DOHH2 (cell line): ENCODE data around the gene SPACA7.

Source experiments
- H3F3A ChIP-seq: fragments of 200-600 bp; sonication (generic), shearing (Covaris generic); 2 replicates; pipeline ENCODE4 v1.6.0; 2016; ENCODE audit warnings: antibody characterized with exemption, mild to moderate bottlenecking; ENCODE audit not compliant: control insufficient read depth, insufficient read depth
- H3K27ac ChIP-seq: fragments of 200-600 bp; sonication (generic); 2 replicates; pipeline ENCODE4 v1.5.1; 2014; ENCODE audit warnings: low read depth, mild to moderate bottlenecking, low read length, moderate library complexity
- H3K27me3 ChIP-seq: fragments of 200-600 bp; sonication (generic); 2 replicates; pipeline ENCODE4 v1.6.1; 2014; ENCODE audit warnings: mild to moderate bottlenecking, low read length, mixed read lengths; ENCODE audit not compliant: control insufficient read depth
- H3K36me3 ChIP-seq: fragments of 200-600 bp; sonication (generic); 2 replicates; pipeline ENCODE4 v1.6.1; 2014; ENCODE audit warnings: mild to moderate bottlenecking, low read length, moderate library complexity, mixed read lengths; ENCODE audit not compliant: control insufficient read depth
- H3K4me1 ChIP-seq: fragments of 200-600 bp; sonication (generic); 2 replicates; pipeline ENCODE4 v1.6.1; 2014; ENCODE audit warnings: mild to moderate bottlenecking, low read length, mixed read lengths; ENCODE audit not compliant: control insufficient read depth
- H3K4me2 ChIP-seq: fragments of 200-600 bp; sonication (generic); 2 replicates; pipeline ENCODE4 v1.6.0; 2014; ENCODE audit warnings: mild to moderate bottlenecking, low read length, moderate library complexity
- H3K4me3 ChIP-seq: fragments of 200-600 bp; sonication (generic); 2 replicates; pipeline ENCODE4 v1.5.1; 2014; ENCODE audit warnings: mild to moderate bottlenecking, low read length, mixed read lengths
- H3K79me2 ChIP-seq: fragments of 200-600 bp; sonication (generic); 2 replicates; pipeline ENCODE4 v1.6.1; 2014; ENCODE audit warnings: mild to moderate bottlenecking, low read length, mixed read lengths; ENCODE audit not compliant: control insufficient read depth
- H3K9me2 ChIP-seq: fragments of 200-600 bp; sonication (generic); replicated peaks from 2 replicates; pipeline ENCODE4 v1.6.1; 2014; ENCODE audit warnings: mild to moderate bottlenecking, low read length, mixed read lengths; ENCODE audit not compliant: control insufficient read depth
- H3K9me3 ChIP-seq: fragments of 200-600 bp; sonication (generic); 2 replicates; pipeline ENCODE4 v1.6.1; 2014; ENCODE audit warnings: antibody characterized with exemption, low read length, mixed read lengths; ENCODE audit not compliant: control insufficient read depth, insufficient read depth
- H4K20me1 ChIP-seq: fragments of 200-600 bp; sonication (generic); 2 replicates; pipeline ENCODE4 v1.6.0; 2014; ENCODE audit warnings: low read depth, mild to moderate bottlenecking, antibody characterized with exemption, low read length, moderate library complexity; ENCODE audit not compliant: control insufficient read depth, insufficient read depth
- CTCF ChIP-seq: fragments of 200-600 bp; sonication (generic); IDR thresholded peaks from one replicate; pipeline ENCODE4 v1.5.1; 2014; ENCODE audit warnings: antibody characterized with exemption, mild to moderate bottlenecking, low read depth, low read length; ENCODE audit not compliant: poor library complexity, severe bottlenecking
- EZH2phosphoT487 ChIP-seq: fragments of 200-600 bp; sonication (generic); IDR thresholded peaks from 2 replicates; pipeline ENCODE4 v1.6.1; 2017; ENCODE audit warnings: borderline replicate concordance, mild to moderate bottlenecking, antibody characterized with exemption, low read length, moderate library complexity, mixed read lengths

SPACA7 gene

GRCh38 chr13:112330066-112330465 is 46.1 kb upstream of the SPACA7 start:
- H3K79me2 ChIP-seq, result no peaks in the 10 kb centered on the region
- no peak overlapping the region for H3K4me2 ChIP-seq
- H4K20me1 ChIP-seq, result no peaks in the 10 kb centered on the region
- TF ChIP-seq CTCF (no peak), EZH2phosphoT487 (no peak)
- no peaks in the 10 kb centered on the region for H3K4me1 ChIP-seq
- no peaks in the 10 kb centered on the region for H3K27me3 ChIP-seq
- H3K36me3 ChIP-seq, result no peaks in the 10 kb centered on the region
- no peaks in the 10 kb centered on the region for H3K9me3 ChIP-seq
- H3K4me3 ChIP-seq, result no peak overlapping the region
- H3K27ac ChIP-seq, result no peak overlapping the region
- H3F3A ChIP-seq, result no peaks in the 10 kb centered on the region
- H3K9me2 ChIP-seq, result no peaks in the 10 kb centered on the region

- TF ChIP-seq EZH2phosphoT487, result no peak
- TF ChIP-seq CTCF, result no peak
- Histone ChIP-seq H4K20me1 (no peaks in the 10 kb centered on the region), H3K79me2 (no peaks in the 10 kb centered on the region), H3K9me3 (no peaks in the 10 kb centered on the region), H3K4me2 (no peak overlapping the region), H3K4me3 (no peak overlapping the region), H3K4me1 (no peaks in the 10 kb centered on the region), H3K27me3 (no peaks in the 10 kb centered on the region), H3K9me2 (no peaks in the 10 kb centered on the region), H3K36me3 (no peaks in the 10 kb centered on the region), H3F3A (no peaks in the 10 kb centered on the region), H3K27ac (no peak overlapping the region)
These were observed 45.4 kb upstream of the SPACA7 start for GRCh38 chr13:112330479-112331381.

GRCh38 chr13:112331675-112332074 is 44.5 kb upstream of the SPACA7 start:
- Histone ChIP-seq H3K36me3 (no peaks in the 10 kb centered on the region), H3K79me2 (no peaks in the 10 kb centered on the region), H4K20me1 (no peaks in the 10 kb centered on the region), H3K9me2 (no peaks in the 10 kb centered on the region), H3K4me3 (no peak overlapping the region), H3K27ac (no peak overlapping the region), H3F3A (no peaks in the 10 kb centered on the region), H3K4me1 (no peaks in the 10 kb centered on the region), H3K4me2 (no peak overlapping the region), H3K9me3 (no peaks in the 10 kb centered on the region), H3K27me3 (no peaks in the 10 kb centered on the region)
- TF ChIP-seq EZH2phosphoT487 (no peak), CTCF (no peak)
